ENCODE data around the gene FBLN2. TPM values are rescaled to one million over a fixed set of nuclear protein-coding genes. Genes with fewer than 3 reads are reported as not detected.

The FBLN2 gene
- polyA plus RNA-seq, 2 of the 4 experiments (the other 2 are of a cell fraction), result 1.1 to 2.7 TPM

DNA sequence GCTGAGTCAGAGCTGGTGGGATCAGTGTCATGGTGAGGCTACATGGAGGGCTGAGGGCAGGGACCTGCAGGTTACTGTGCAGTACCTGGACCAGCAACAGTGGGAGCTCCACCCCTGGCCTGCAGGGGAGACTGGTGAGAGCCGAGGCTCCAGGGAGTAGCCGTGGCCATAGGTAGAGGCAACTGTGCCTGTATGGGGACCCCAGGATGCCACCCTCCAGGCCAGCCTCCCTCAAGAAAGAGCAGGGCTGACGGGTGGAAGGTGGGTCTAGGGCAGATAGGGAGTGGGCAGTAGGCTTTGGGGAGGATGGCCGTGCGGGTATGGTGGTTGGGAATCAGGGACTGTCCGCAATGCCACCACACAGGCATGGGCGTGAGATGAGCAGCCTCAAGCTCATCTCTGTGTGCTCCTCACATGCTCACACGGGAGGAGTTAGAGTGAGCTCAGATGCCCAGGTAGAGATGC is 35.5 kb downstream of the FBLN2 start:
- no peak overlapping the region for H3K27ac ChIP-seq
- TF ChIP-seq KDM1A (IDR thresholded peaks at IDR 0.05; ENCODE audit: low read depth) (no peak), NR3C1 (IDR thresholded peaks at IDR 0.05) (no peak), RCOR1 (IDR thresholded peaks at IDR 0.05; ENCODE audit: low read depth, low read length) (no peak), EHF (CRISPR knock-in tag; IDR thresholded peaks at IDR 0.05) (no peak), ESRRA (IDR thresholded peaks at IDR 0.05; ENCODE audit: borderline replicate concordance, low read length) (no peak), NPAS2 (CRISPR knock-in tag; IDR thresholded peaks at IDR 0.05; ENCODE audit: borderline replicate concordance) (no peak), CHD2 (IDR thresholded peaks at IDR 0.05; ENCODE audit: low read length, partially characterized antibody) (no peak), SREBF2 (IDR thresholded peaks at IDR 0.05) (no peak), CHD4 (IDR thresholded peaks at IDR 0.05; ENCODE audit: borderline replicate concordance) (no peak)
- TF ChIP-seq, protein P1, sequence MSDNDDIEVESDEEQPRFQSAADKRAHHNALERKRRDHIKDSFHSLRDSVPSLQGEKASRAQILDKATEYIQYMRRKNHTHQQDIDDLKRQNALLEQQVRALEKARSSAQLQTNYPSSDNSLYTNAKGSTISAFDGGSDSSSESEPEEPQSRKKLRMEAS (IDR thresholded peaks at IDR 0.05), result no peak
- no peak overlapping the region for H3K4me3 ChIP-seq
- DNase-seq (ENCODE audit: low read depth in 1 of 2, low spot score in 1 of 2), result no peak
- no peak for FAIRE-seq
- ChIA-PET CTCF (interaction anchor here (0.9 to 4.2 kb wide), 6 partner anchors 9 to 492 kb away, joined by 3 to 22 read pairs (median 4); no protein-coding TSS in a partner anchor), POLR2A (no interaction called here)
- H3K4me1 ChIP-seq, result no peaks in the 10 kb centered on the region
- no peaks in the 10 kb centered on the region for H3K9me3 ChIP-seq
- WGBS (ENCODE audit: missing lambda C conversion rate), result 69% methylated on average over 7 of the region's 8 CpGs
- ATAC-seq, result no peak; a peak in 2 of 6 replicates
- no peak overlapping the region for H3K4me2 ChIP-seq

DNA sequence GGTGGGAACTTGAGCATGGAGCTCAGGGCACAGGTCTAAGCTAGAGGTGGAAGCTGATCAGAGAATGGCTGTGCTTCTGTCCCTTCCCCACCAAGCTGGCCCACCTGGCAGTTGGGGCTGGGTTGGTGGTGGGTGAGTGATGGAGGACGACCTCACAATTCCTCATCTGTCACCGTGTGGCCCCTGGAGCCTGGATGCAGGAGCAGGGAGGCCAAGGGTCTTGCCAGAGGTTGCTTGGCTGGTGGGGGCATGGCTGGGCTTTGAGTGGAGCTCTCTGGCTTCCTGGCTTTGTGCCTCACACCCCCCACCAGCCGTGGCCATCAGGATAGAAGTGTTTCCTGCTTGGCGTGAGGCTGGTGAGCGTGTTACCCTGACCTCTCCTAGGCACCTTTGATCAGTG is 36.0 kb downstream of the FBLN2 start:
- ChIA-PET POLR2A (no interaction called here), CTCF (interaction anchor here (1.4 to 4.2 kb wide), 4 partner anchors 25 to 89 kb away, joined by 3 to 22 read pairs (median 5); no protein-coding TSS in a partner anchor)
- H3K9me3 ChIP-seq, result no peaks in the 10 kb centered on the region
- ATAC-seq (no peak), FAIRE-seq (no peak), DNase-seq (ENCODE audit: low read depth in 1 of 2, low spot score in 1 of 2) (no peak)
- no peak overlapping the region for H3K4me3 ChIP-seq
- H3K4me2 ChIP-seq, result no peak overlapping the region
- no peak overlapping the region for H3K27ac ChIP-seq
- 79% methylated on average over 3 of the region's 5 CpGs for WGBS (ENCODE audit: missing lambda C conversion rate)
- TF ChIP-seq, protein P2, sequence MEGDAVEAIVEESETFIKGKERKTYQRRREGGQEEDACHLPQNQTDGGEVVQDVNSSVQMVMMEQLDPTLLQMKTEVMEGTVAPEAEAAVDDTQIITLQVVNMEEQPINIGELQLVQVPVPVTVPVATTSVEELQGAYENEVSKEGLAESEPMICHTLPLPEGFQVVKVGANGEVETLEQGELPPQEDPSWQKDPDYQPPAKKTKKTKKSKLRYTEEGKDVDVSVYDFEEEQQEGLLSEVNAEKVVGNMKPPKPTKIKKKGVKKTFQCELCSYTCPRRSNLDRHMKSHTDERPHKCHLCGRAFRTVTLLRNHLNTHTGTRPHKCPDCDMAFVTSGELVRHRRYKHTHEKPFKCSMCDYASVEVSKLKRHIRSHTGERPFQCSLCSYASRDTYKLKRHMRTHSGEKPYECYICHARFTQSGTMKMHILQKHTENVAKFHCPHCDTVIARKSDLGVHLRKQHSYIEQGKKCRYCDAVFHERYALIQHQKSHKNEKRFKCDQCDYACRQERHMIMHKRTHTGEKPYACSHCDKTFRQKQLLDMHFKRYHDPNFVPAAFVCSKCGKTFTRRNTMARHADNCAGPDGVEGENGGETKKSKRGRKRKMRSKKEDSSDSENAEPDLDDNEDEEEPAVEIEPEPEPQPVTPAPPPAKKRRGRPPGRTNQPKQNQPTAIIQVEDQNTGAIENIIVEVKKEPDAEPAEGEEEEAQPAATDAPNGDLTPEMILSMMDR (IDR thresholded peaks at IDR 0.05), result no peak
- TF ChIP-seq MYC (IDR thresholded peaks at IDR 0.05; ENCODE audit: borderline replicate concordance, low read length) (no peak), EP300 (IDR thresholded peaks at IDR 0.05) (no peak), RAD21 (conservative IDR thresholded peaks at IDR 0.05 in 1 of 2, IDR thresholded peaks at IDR 0.05 in 1 of 2) (no peak)
- TF ChIP-seq, protein P3, sequence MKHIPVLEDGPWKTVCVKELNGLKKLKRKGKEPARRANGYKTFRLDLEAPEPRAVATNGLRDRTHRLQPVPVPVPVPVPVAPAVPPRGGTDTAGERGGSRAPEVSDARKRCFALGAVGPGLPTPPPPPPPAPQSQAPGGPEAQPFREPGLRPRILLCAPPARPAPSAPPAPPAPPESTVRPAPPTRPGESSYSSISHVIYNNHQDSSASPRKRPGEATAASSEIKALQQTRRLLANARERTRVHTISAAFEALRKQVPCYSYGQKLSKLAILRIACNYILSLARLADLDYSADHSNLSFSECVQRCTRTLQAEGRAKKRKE (CRISPR knock-in tag; IDR thresholded peaks at IDR 0.05; ENCODE audit: low read depth), result no peak
- H3K4me1 ChIP-seq, result no peaks in the 10 kb centered on the region

DNA sequence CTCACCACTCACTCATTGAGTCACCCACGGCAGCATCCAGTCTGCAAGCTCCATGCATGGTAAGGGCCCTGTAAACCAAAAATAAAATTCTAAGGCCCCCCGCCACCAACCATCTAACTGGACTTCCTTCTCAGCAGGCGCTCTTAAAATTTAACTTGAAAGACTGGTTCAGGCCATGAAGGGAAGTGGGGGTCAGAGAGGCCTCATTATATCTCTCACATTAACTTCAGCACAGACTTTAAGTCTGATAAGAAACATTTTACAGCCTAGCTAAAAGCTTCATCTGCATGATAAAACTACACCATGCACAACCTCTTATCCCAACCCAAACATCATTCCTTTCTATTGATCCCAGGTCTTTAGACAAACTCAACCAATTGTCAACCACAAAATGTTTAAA is 38.5 kb downstream of the FBLN2 start:
- Histone ChIP-seq H3K9me3 (no peaks in the 10 kb centered on the region), H3K4me1 (no peaks in the 10 kb centered on the region), H3K4me3 (no peak overlapping the region), H3K27ac (no peak overlapping the region), H3K4me2 (no peak overlapping the region)
- ATAC-seq (no peak), DNase-seq (ENCODE audit: low read depth in 1 of 2, low spot score in 1 of 2) (no peak), FAIRE-seq (no peak)
- WGBS (ENCODE audit: missing lambda C conversion rate), result 85% methylated on average over 3 of the region's 3 CpGs
- POLR2A ChIA-PET, result interaction anchor here (0.6 kb wide), 1 partner anchor 47 kb away, joined by 4 read pairs; no protein-coding TSS in a partner anchor
- TF ChIP-seq EP300 (IDR thresholded peaks at IDR 0.05), result no peak
- no peak for TF ChIP-seq HDAC2 (IDR thresholded peaks at IDR 0.05)
- TF ChIP-seq KDM5A (IDR thresholded peaks at IDR 0.05), result no peak
- no peak for TF ChIP-seq CBX2 (IDR thresholded peaks at IDR 0.05; ENCODE audit: borderline replicate concordance, low read depth)
- TF ChIP-seq, protein P3 (CRISPR knock-in tag; IDR thresholded peaks at IDR 0.05; ENCODE audit: low read depth), result no peak
- no peak for TF ChIP-seq GATA3 (IDR thresholded peaks at IDR 0.05; ENCODE audit: borderline replicate concordance)
- no peak for TF ChIP-seq ZC3H11A (IDR thresholded peaks at IDR 0.05)
- TF ChIP-seq KDM1A (IDR thresholded peaks at IDR 0.05; ENCODE audit: low read depth), result no peak
- no peak for TF ChIP-seq MAZ (IDR thresholded peaks at IDR 0.05; ENCODE audit: borderline replicate concordance, low read depth, low read length)
- no peak for TF ChIP-seq NPAS2 (CRISPR knock-in tag; IDR thresholded peaks at IDR 0.05; ENCODE audit: borderline replicate concordance)
- TF ChIP-seq, protein P4, sequence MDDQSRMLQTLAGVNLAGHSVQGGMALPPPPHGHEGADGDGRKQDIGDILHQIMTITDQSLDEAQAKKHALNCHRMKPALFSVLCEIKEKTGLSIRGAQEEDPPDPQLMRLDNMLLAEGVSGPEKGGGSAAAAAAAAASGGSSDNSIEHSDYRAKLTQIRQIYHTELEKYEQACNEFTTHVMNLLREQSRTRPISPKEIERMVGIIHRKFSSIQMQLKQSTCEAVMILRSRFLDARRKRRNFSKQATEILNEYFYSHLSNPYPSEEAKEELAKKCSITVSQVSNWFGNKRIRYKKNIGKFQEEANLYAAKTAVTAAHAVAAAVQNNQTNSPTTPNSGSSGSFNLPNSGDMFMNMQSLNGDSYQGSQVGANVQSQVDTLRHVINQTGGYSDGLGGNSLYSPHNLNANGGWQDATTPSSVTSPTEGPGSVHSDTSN (IDR thresholded peaks at IDR 0.05), result no peak
- TF ChIP-seq RARB (CRISPR knock-in tag; IDR thresholded peaks at IDR 0.05), result no peak
- TF ChIP-seq SREBF2 (IDR thresholded peaks at IDR 0.05), result no peak
- TF ChIP-seq EHMT2 (IDR thresholded peaks at IDR 0.05; ENCODE audit: low read depth), result no peak
- no peak for TF ChIP-seq RCOR1 (IDR thresholded peaks at IDR 0.05; ENCODE audit: low read depth, low read length)
- CTCF ChIA-PET, result interaction anchor here (0.6 to 4.2 kb wide), 8 partner anchors 10 to 92 kb away, joined by 3 to 22 read pairs (median 4); no protein-coding TSS in a partner anchor

Measured in A549 (cell line).